Endothelial cell of umbilical vein (primary cell): ENCODE data around the gene FBN2. TPM values are rescaled to one million over a fixed set of nuclear protein-coding genes. Genes with fewer than 3 reads are reported as not detected.

Experiments
- BruUV-seq: library from RNA; stranded (reverse); fragments of 400-500 nt; replicated peaks from 2 replicates; lab custom pipeline; 2021; lab: Mats Ljungman, UMichigan
- CTCF ChIA-PET: fragments of 300-600, 350-600 bp; sonication (Branson Sonifier 250); formaldehyde crosslinking; loops from one replicate; lab custom pipeline; 2021; ENCODE audit warnings: antibody characterized with exemption, inconsistent platforms; lab: Charles Lee
- POLR2A ChIA-PET: fragments of 300-600, 350-600 bp; sonication (Branson Sonifier 250); formaldehyde crosslinking; loops from one replicate; lab custom pipeline; 2021; ENCODE audit warnings: antibody characterized with exemption, inconsistent platforms; lab: Charles Lee
- DNase-seq: peaks from one replicate; pipeline ENCODE4 v3.0.0-alpha.2; 2011; ENCODE audit warnings: low read depth, low spot score
- FAIRE-seq: peaks from 2 replicates; lab custom pipeline; 2011; peaks lifted over from hg19 to GRCh38; lab: Jason Lieb, UNC
- H2AFZ ChIP-seq: 2 replicates; pipeline ENCODE4 v1.6.0; 2012; ENCODE audit warnings: low read depth, low read length, control low read depth, inconsistent platforms
- H3K27ac ChIP-seq: 2 replicates; pipeline ENCODE4 v1.5.1; 2011; ENCODE audit warnings: low read depth, mild to moderate bottlenecking, control low read depth, low read length, moderate library complexity; ENCODE audit not compliant: insufficient read depth
- H3K27me3 ChIP-seq, 2 experiments: 2 replicates each; pipeline versions ENCODE4 v1.6.0 to v1.6.1; 2011; ENCODE audit warnings: low read length in 2 of 2, mixed read lengths in 1 of 2; ENCODE audit not compliant: control insufficient read depth in 2 of 2, insufficient read depth in 2 of 2
- H3K36me3 ChIP-seq, 2 experiments: 2 replicates in 1 of 2; 3 replicates in 1 of 2; pipeline ENCODE4 v1.5.1; 2011; ENCODE audit warnings: low read length in 2 of 2, mild to moderate bottlenecking in 1 of 2, moderate library complexity in 1 of 2; ENCODE audit not compliant: control insufficient read depth in 2 of 2, insufficient read depth in 2 of 2; ENCODE audit errors: extremely low read depth in 1 of 2
- H3K4me1 ChIP-seq: 3 replicates; pipeline ENCODE4 v1.5.1; 2011; ENCODE audit warnings: mild to moderate bottlenecking, low read length; ENCODE audit not compliant: control insufficient read depth, insufficient read depth; ENCODE audit errors: extremely low read depth
- H3K4me2 ChIP-seq: 2 replicates; pipeline ENCODE4 v1.6.1; 2011; ENCODE audit warnings: low read length, control low read depth, mixed read lengths; ENCODE audit not compliant: insufficient read depth
- H3K4me3 ChIP-seq, 3 experiments: fragments of 200-600 bp in 1 of 3; sonication (generic), shearing (Covaris generic) in 1 of 3; replicated peaks in 1 of 3; 2 replicates each; pipeline ENCODE4 v1.5.1; 2011 to 2016; ENCODE audit warnings: control low read depth in 3 of 3, low read length in 3 of 3, mild to moderate bottlenecking in 2 of 3, inconsistent platforms in 1 of 3, low read depth in 1 of 3, moderate library complexity in 1 of 3; ENCODE audit not compliant: insufficient read depth in 1 of 3
- H3K79me2 ChIP-seq: 2 replicates; pipeline ENCODE4 v1.6.0; 2012; ENCODE audit warnings: low read length, inconsistent platforms; ENCODE audit not compliant: control insufficient read depth, insufficient read depth
- H3K9ac ChIP-seq: replicated peaks from 2 replicates; pipeline ENCODE3; 2011; ENCODE audit warnings: low read length, control low read depth; ENCODE audit not compliant: insufficient read depth; ENCODE audit errors: extremely low read depth
- H3K9me1 ChIP-seq: replicated peaks from 3 replicates; pipeline ENCODE4 v1.6.0; 2011; ENCODE audit warnings: mild to moderate bottlenecking, low read length; ENCODE audit not compliant: control insufficient read depth, insufficient read depth; ENCODE audit errors: extremely low read depth
- H3K9me3 ChIP-seq: replicated peaks from 2 replicates; pipeline ENCODE4 v1.5.1; 2012; ENCODE audit warnings: low read length, inconsistent platforms; ENCODE audit not compliant: control insufficient read depth, insufficient read depth
- H4K20me1 ChIP-seq: replicated peaks from 2 replicates; pipeline ENCODE3; 2011; ENCODE audit warnings: mild to moderate bottlenecking, low read length; ENCODE audit not compliant: control insufficient read depth, insufficient read depth; ENCODE audit errors: extremely low read depth
- EZH2 ChIP-seq: IDR thresholded peaks from 2 replicates; pipeline ENCODE4 v1.6.1; 2012; ENCODE audit warnings: borderline replicate concordance, low read depth, mild to moderate bottlenecking, moderate library complexity, low read length, inconsistent platforms; ENCODE audit not compliant: severe bottlenecking
- FOS ChIP-seq: IDR thresholded peaks from 2 replicates; pipeline ENCODE4 v1.6.1; 2011; ENCODE audit warnings: mild to moderate bottlenecking, low read length, moderate library complexity, borderline replicate concordance; ENCODE audit not compliant: insufficient read depth
- GATA2 ChIP-seq: IDR thresholded peaks from 2 replicates; pipeline ENCODE4 v1.7.0; 2011; ENCODE audit warnings: low read depth, mild to moderate bottlenecking, moderate library complexity, mixed read lengths, low read length; ENCODE audit not compliant: insufficient read length, insufficient read depth
- JUN ChIP-seq: IDR thresholded peaks from 2 replicates; pipeline ENCODE4 v1.6.1; 2011; ENCODE audit warnings: borderline replicate concordance, low read depth; ENCODE audit not compliant: insufficient read length, insufficient read depth
- MYC ChIP-seq: IDR thresholded peaks from one replicate; pipeline ENCODE4 v1.6.1; 2011; ENCODE audit warnings: mild to moderate bottlenecking, low read depth, low read length
- POLR2A ChIP-seq: IDR thresholded peaks from 2 replicates; pipeline ENCODE4 v1.6.1; 2012; ENCODE audit warnings: low read depth, mild to moderate bottlenecking, control low read depth, low read length
- POLR2AphosphoS5 ChIP-seq: IDR thresholded peaks from 2 replicates; pipeline ENCODE4 v1.6.1; 2012; ENCODE audit warnings: low read depth, mild to moderate bottlenecking, control low read depth, low read length, moderate library complexity; ENCODE audit not compliant: insufficient read depth
- dilution Hi-C: fragments of 300-500 bp; cut with MboI; formaldehyde crosslinking; loops from one replicate; pipeline ENCODE4 v1.15.0; 2019; ENCODE audit warnings: low sequenced_read_pairs; ENCODE audit not compliant: extremely low pct_ligation_motif_present
- intact Hi-C: fragments of 100-400 bp; cut with micrococcal nuclease; formaldehyde crosslinking; loops from one replicate; pipeline ENCODE4 v1.10.0; 2022
- polyA plus RNA-seq, 4 experiments: library from polyadenylated mRNA; depleted of rRNA in 3 of 4; stranded (reverse) in 3 of 4; unstranded in 1 of 4; fragments of >200 nt; gene quantifications; 2 replicates each; pipeline versions ENCODE4 v1.2.1 to v1.2.3, GENCODE V29; 2011 to 2012; ENCODE audit warnings: missing spikeins in 1 of 4
- total RNA-seq: library from RNA; stranded (reverse); gene quantifications from 2 replicates; pipeline ENCODE4 v1.2.3, GENCODE V29; 2021
- TF ChIP-seq, protein P1 (sequence below): IDR thresholded peaks from 2 replicates; pipeline ENCODE4 v1.6.1; 2011; ENCODE audit not compliant: insufficient read depth, insufficient read length
- TF ChIP-seq, protein P2 (sequence below), 2 donors: IDR thresholded peaks; 1 replicate in 1 of 2; 2 replicates in 1 of 2; pipeline ENCODE4 v1.5.1; 2011; ENCODE audit warnings: low read length in 2 of 2, mild to moderate bottlenecking in 2 of 2, moderate library complexity in 2 of 2, control low read depth in 1 of 2, inconsistent platforms in 1 of 2, low read depth in 1 of 2; ENCODE audit not compliant: insufficient read depth in 1 of 2; ENCODE audit errors: extremely low read depth in 1 of 2

Gene FBN2
- total and polyA plus RNA-seq, 2 donors (not counting 3 experiments of a cell fraction or from before 2014, with no cell fraction given): 21.8 to 57.4 TPM

DNA sequence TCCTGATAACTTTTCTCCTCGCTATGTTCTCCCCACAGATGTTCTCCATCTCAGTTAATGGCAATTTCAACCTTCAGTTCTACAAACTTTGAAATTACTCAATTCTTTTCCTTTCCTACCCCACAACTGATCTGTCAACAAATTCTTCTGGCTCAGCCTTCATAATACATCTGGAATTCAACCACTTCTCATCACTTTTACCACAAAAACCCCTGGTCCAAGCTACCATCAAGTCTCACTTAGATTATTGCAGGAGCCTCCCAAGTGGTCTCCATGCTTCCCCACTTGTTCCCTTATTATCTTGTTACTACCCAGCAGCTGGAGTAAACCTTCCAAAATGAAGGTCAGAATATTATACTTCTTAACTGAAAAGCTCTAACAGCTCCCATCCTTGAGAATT is 110.1 kb downstream of the FBN2 start:
- CTCF ChIA-PET: interaction anchor here (1.5 kb wide), 1 partner anchor 9 kb away, joined by 6 read pairs; no protein-coding TSS in a partner anchor
- POLR2A ChIA-PET: no interaction called here
- DNase-seq: no peak
- Histone ChIP-seq H3K9me1 (no peaks in the 10 kb centered on the region), H3K27ac (no peak overlapping the region), H3K79me2 (no peaks in the 10 kb centered on the region), H3K4me1 (no peaks in the 10 kb centered on the region), H3K4me2 (no peak overlapping the region), H2AFZ (no peak overlapping the region), H3K4me3 (no peak overlapping the region), H3K36me3 (no peaks in the 10 kb centered on the region), H3K9me3 (no peaks in the 10 kb centered on the region), H3K27me3 (no peaks in the 10 kb centered on the region), H3K9ac (no peak overlapping the region), H4K20me1 (no peaks in the 10 kb centered on the region)
- TF ChIP-seq, protein P1, sequence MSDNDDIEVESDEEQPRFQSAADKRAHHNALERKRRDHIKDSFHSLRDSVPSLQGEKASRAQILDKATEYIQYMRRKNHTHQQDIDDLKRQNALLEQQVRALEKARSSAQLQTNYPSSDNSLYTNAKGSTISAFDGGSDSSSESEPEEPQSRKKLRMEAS: no peak
- TF ChIP-seq MYC: no peak
- no peak for TF ChIP-seq JUN
- TF ChIP-seq, protein P2, sequence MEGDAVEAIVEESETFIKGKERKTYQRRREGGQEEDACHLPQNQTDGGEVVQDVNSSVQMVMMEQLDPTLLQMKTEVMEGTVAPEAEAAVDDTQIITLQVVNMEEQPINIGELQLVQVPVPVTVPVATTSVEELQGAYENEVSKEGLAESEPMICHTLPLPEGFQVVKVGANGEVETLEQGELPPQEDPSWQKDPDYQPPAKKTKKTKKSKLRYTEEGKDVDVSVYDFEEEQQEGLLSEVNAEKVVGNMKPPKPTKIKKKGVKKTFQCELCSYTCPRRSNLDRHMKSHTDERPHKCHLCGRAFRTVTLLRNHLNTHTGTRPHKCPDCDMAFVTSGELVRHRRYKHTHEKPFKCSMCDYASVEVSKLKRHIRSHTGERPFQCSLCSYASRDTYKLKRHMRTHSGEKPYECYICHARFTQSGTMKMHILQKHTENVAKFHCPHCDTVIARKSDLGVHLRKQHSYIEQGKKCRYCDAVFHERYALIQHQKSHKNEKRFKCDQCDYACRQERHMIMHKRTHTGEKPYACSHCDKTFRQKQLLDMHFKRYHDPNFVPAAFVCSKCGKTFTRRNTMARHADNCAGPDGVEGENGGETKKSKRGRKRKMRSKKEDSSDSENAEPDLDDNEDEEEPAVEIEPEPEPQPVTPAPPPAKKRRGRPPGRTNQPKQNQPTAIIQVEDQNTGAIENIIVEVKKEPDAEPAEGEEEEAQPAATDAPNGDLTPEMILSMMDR (IDR thresholded peaks at IDR 0.05; ENCODE audit: extremely low read depth in 1 of 2, insufficient read depth in 1 of 2, low read depth in 1 of 2, low read length in 2 of 2): no peak
- TF ChIP-seq POLR2A: no peak
- TF ChIP-seq GATA2: no peak
- TF ChIP-seq POLR2AphosphoS5: no peak
- TF ChIP-seq EZH2: no peak
- TF ChIP-seq FOS: no peak
- dilution Hi-C loops: no loop called here
- BruUV-seq: no TSS peak
- intact Hi-C loops: no loop called here
- FAIRE-seq: no peak
